ENCODE results near the gene ARRB1.

The ARRB1 gene

DNA sequence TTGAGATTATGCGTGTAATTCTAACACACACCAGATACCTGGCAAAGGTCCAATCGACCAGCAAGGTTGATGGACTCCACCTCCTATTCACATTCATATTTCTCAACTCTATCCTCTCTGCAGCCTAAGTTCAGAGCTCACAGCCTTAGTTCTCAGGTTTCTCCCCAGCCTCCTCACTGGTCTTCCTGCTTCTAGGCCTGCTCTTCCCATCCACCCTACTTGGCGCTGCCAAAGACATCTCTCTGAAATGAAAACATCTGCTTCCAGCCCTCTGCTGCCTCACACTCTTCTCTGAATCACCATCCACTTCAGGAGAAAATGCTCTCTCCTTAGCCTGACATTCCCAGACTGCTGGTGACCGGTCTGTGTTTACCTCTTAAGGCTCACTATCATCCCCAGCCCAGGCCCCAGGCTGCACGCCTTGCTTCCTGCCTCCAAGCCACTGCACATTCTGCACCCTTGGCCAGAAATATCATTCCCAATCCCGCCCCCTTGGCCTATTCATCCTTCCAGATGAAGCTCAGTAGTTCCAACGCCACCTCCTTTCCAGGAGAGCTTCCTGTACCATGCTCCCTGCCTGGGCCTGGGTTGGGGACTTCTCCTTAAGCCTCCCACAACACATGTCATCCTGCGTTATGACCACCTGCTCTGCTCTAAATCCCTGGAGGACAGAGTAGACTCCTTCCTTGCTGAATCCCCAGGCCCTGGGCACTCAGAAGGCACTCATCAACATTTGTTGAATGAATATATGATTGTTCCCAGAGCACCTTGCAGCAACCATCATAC, 3.5 kb downstream of the ARRB1 start:
- no peak for TF ChIP-seq CTCF (IDR thresholded peaks at IDR 0.05; ENCODE audit: extremely low read depth, insufficient read depth, missing control alignments)
- in situ Hi-C loops (cut with MboI; ENCODE audit: low pct_unique_long_range_greater_than_20kb, low sequenced_read_pairs, unreplicated experiment) = loop anchor here (25.0 kb wide), 1 partner anchor 111 kb away; the partner anchor contains the start of gene TPBGL
- DNase-seq (ENCODE audit: low spot score) = no peak

DNA sequence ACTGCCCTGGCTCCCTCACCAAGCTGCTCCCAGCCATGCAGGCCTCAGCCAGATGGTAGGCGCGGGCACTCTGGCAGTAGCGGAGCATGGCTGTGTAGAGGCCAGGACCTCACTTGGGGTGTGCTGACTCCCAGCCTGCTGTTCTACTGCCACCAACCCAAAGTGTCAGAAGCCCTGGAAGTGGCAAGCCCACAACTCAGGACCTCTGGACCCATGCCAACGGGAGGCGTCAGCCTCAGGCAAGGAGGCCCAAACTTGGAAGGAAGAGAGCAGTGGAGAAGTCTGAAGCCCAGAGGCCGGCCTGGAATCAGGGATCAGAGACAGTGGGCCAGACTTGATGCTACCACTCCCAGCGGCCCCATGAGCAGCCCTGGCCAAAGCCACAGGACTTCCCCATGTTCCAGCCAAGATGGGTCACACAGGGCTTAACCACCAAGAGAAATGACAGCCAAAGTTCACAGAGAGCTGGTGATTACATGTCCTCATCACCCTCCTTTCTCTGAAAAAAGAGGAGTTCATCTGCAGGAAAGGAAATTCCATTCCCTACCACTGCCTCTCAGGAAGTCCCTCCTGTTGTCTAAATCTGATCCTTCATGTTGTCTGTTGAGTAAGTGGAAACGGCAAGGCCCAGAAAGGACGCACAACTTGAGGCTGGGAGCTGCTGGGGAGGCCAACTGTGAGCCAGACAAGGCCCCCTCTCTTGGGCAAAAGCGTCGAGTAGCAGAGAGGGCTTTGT, 4.4 kb downstream of the ARRB1 start:
- no peak for DNase-seq (ENCODE audit: low spot score)
- no peak for TF ChIP-seq CTCF (IDR thresholded peaks at IDR 0.05; ENCODE audit: extremely low read depth, insufficient read depth, missing control alignments)
- in situ Hi-C loops (cut with MboI; ENCODE audit: low pct_unique_long_range_greater_than_20kb, low sequenced_read_pairs, unreplicated experiment) = loop anchor here (25.0 kb wide), 1 partner anchor 110 kb away; the partner anchor contains the start of gene TPBGL

DNA sequence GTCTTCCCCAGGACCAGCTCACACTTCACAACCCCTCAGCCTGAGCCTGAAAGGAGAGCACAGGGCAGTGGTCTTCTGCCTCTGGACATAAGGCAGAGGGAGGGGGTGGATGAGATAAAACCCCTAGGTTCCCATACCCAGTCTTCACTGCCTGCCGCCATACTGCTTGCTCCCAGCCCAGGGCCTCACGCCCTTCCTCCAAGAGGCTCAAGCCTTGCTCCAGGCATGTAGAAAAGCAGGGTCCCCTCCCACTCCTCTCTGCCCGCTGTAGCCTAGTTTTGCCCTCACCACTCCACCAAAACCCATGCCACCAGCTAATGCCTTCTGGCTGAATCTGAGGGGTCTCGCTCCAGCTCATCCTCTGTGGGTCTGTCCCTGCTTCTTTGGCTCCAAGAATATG, 5.2 kb downstream of the ARRB1 start:
- TF ChIP-seq CTCF (IDR thresholded peaks at IDR 0.05; ENCODE audit: extremely low read depth, insufficient read depth, missing control alignments) = no peak
- in situ Hi-C loops (cut with MboI; ENCODE audit: low pct_unique_long_range_greater_than_20kb, low sequenced_read_pairs, unreplicated experiment) = loop anchor here (25.0 kb wide), 1 partner anchor 109 kb away; the partner anchor contains the start of gene TPBGL

GRCh38 chr11:75345455-75346160, 5.9 kb downstream of the ARRB1 start:
- in situ Hi-C loops (cut with MboI; ENCODE audit: low pct_unique_long_range_greater_than_20kb, low sequenced_read_pairs, unreplicated experiment) = loop anchor here (25.0 kb wide), 1 partner anchor 108 kb away; the partner anchor contains the start of gene TPBGL

More for the DNA sequence above, 5.2 kb downstream of the ARRB1 start:
- DNase-seq (ENCODE audit: low spot score) = no peak

GRCh38 chr11:75344761-75345454, 6.6 kb downstream of the ARRB1 start:
- TF ChIP-seq CTCF (IDR thresholded peaks at IDR 0.05; ENCODE audit: extremely low read depth, insufficient read depth, missing control alignments) = no peak
- peak; percentile 15 for DNase-seq (ENCODE audit: low spot score)
- in situ Hi-C loops (cut with MboI; ENCODE audit: low pct_unique_long_range_greater_than_20kb, low sequenced_read_pairs, unreplicated experiment) = loop anchor here (25.0 kb wide), 1 partner anchor 108 kb away; the partner anchor contains the start of gene TPBGL

More at GRCh38 chr11:75345455-75346160, 5.9 kb downstream of the ARRB1 start:
- peak; percentile 63 for DNase-seq (ENCODE audit: low spot score)
- no peak for TF ChIP-seq CTCF (IDR thresholded peaks at IDR 0.05; ENCODE audit: extremely low read depth, insufficient read depth, missing control alignments)

All from GM13977 (cell line).